Mesothelial cell of epicardium (in vitro differentiated cells): Measurements from ENCODE around the gene RAD50. TPM values are rescaled to one million over a fixed set of nuclear protein-coding genes. Genes with fewer than 3 reads are reported as not detected.
"Not testable (repeated sequence)": the region's sequence is repeated elsewhere in the genome, so short reads cannot be mapped to it uniquely, and the experiment has no call there.

Source experiments
- DNase-seq, 2 experiments: peaks; one replicate each; pipeline ENCODE4 v3.0.0; 2021; ENCODE audit warnings: low spot score in 2 of 2; ENCODE audit not compliant: unreplicated experiment in 2 of 2
- H3K27ac Mint-ChIP-seq: 2 replicates; pipeline ENCODE4 v1.8.0; 2021; ENCODE audit warnings: mixed read lengths
- H3K27me3 Mint-ChIP-seq: 2 replicates; pipeline ENCODE4 v1.8.0; 2021; ENCODE audit warnings: low read depth, mixed read lengths
- H3K36me3 Mint-ChIP-seq: 2 replicates; pipeline ENCODE4 v1.8.0; 2021; ENCODE audit warnings: mixed read lengths
- H3K4me1 Mint-ChIP-seq: 2 replicates; pipeline ENCODE4 v1.8.0; 2021; ENCODE audit warnings: mixed read lengths
- H3K4me3 Mint-ChIP-seq: 2 replicates; pipeline ENCODE4 v1.8.0; 2021; ENCODE audit warnings: mild to moderate bottlenecking, moderate library complexity, mixed read lengths
- H3K9me3 Mint-ChIP-seq: 2 replicates; pipeline ENCODE4 v1.8.0; 2021; ENCODE audit warnings: mixed read lengths
- total RNA-seq: library from RNA; stranded (reverse); gene quantifications from 3 replicates; pipeline ENCODE4 v1.2.1, GENCODE V29; 2021
- TF ChIP-seq, protein P1 (sequence below): fragments of 200-600 bp; sonication (generic); IDR thresholded peaks from one replicate; pipeline ENCODE4 v1.5.0; 2021; ENCODE audit warnings: antibody characterized with exemption; ENCODE audit not compliant: unreplicated experiment

Gene RAD50
- 50.3 to 52.5 TPM (median 51.6 TPM) in 3 replicates for total RNA-seq

DNA sequence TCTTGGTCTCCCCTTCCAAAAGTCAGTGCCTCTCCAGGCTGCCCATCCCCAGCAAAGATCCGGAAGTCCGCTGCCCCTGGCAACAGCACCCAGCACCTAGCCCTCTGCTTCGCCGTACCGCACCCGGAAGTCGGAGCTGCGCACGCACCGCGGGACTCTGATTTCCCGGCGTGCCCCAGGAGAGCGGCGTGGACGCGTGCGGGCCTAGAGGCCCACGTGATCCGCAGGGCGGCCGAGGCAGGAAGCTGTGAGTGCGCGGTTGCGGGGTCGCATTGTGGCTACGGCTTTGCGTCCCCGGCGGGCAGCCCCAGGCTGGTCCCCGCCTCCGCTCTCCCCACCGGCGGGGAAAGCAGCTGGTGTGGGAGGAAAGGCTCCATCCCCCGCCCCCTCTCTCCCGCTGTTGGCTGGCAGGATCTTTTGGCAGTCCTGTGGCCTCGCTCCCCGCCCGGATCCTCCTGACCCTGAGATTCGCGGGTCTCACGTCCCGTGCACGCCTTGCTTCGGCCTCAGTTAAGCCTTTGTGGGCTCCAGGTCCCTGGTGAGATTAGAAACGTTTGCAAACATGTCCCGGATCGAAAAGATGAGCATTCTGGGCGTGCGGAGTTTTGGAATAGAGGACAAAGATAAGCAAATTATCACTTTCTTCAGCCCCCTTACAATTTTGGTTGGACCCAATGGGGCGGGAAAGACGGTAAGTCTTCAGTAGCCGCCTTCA, at the start of gene RAD50:
Gene RAD50, plus strand, starts transcription at position 215 of the 715 bp plus-strand sequence. Its CDS starts 348 bp downstream, at position 563.
- no peaks in the 10 kb centered on the region for H3K27me3 Mint-ChIP-seq
- peak; percentile 81 to 90 for DNase-seq
- TF ChIP-seq, protein P1, sequence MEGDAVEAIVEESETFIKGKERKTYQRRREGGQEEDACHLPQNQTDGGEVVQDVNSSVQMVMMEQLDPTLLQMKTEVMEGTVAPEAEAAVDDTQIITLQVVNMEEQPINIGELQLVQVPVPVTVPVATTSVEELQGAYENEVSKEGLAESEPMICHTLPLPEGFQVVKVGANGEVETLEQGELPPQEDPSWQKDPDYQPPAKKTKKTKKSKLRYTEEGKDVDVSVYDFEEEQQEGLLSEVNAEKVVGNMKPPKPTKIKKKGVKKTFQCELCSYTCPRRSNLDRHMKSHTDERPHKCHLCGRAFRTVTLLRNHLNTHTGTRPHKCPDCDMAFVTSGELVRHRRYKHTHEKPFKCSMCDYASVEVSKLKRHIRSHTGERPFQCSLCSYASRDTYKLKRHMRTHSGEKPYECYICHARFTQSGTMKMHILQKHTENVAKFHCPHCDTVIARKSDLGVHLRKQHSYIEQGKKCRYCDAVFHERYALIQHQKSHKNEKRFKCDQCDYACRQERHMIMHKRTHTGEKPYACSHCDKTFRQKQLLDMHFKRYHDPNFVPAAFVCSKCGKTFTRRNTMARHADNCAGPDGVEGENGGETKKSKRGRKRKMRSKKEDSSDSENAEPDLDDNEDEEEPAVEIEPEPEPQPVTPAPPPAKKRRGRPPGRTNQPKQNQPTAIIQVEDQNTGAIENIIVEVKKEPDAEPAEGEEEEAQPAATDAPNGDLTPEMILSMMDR: no peak
- no peaks in the 10 kb centered on the region for H3K36me3 Mint-ChIP-seq
- no peaks in the 10 kb centered on the region for H3K9me3 Mint-ChIP-seq
- peak within 1 kb of the TSS; percentile 90 for H3K27ac Mint-ChIP-seq
- peak within 1 kb of the TSS; percentile 96 for H3K4me3 Mint-ChIP-seq
- H3K4me1 Mint-ChIP-seq: peaks cover 25% of the 10 kb centered on the region

DNA sequence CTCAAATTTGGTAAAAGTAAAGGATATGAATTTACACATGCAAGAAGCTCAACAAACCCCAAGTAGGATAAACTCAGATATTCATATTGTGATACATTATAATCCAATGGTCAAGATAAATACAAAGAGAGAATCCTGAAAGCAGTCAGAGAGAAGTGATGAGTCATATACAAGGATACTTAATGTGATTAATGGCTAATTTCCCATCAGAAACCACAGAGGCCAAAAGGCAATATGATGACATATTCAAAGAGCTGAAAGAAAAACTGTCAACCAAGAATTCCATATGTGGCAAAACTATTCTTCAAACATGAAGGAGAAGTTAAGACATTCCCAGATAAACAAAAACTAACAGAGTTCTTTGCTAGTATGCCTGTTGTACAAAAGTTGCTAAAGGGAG, 46.7 kb upstream of the RAD50 start:
- Mint-ChIP-seq H3K27ac (no peak overlapping the region), H3K4me1 (peaks cover 7% of the 10 kb centered on the region), H3K9me3 (peaks cover 43% of the 10 kb centered on the region), H3K36me3 (peaks cover 13% of the 10 kb centered on the region), H3K4me3 (no peak overlapping the region), H3K27me3 (no peaks in the 10 kb centered on the region)
- TF ChIP-seq, protein P1: no peak
- DNase-seq: no peak

DNA sequence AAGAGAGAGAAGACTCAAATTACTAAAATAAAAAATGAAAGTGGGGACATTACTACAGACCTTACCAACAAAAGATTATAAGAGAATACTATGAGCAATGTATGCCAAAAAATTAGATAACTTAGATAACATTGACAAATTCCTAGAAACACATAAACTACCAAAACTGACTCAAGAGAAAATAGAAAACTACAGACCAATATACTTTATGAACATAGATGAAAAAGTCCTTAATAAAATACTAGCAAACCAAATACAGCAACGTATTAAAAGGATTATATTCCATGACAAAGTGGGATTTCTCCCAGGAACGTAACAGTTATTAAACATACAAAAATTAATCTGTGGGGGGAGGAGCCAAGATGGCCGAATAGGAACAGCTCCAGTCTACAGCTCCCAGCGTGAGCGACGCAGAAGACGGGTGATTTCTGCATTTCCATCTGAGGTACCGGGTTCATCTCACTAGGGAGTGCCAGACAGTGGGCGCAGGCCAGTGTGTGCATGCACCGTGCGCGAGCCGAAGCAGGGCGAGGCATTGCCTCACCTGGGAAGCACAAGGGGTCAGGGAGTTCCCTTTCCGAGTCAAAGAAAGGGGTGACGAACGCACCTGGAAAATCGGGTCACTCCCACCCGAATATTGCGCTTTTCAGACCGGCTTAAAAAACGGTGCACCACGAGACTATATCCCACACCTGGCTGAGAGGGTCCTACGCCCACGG, 43.0 kb upstream of the RAD50 start:
- H3K27me3 Mint-ChIP-seq, H3K27ac Mint-ChIP-seq, H3K4me1 Mint-ChIP-seq, H3K4me3 Mint-ChIP-seq, DNase-seq: not testable (repeated sequence)
- H3K36me3 Mint-ChIP-seq: peaks cover 13% of the 10 kb centered on the region
- peaks cover 34% of the 10 kb centered on the region for H3K9me3 Mint-ChIP-seq

- not testable (repeated sequence) for H3K4me3 Mint-ChIP-seq, H3K27ac Mint-ChIP-seq, H3K27me3 Mint-ChIP-seq, DNase-seq, H3K36me3 Mint-ChIP-seq, H3K4me1 Mint-ChIP-seq
- H3K9me3 Mint-ChIP-seq: peaks cover 12% of the 10 kb centered on the region
Measured at GRCh38 chr5:132522067-132522466, 34.7 kb upstream of the RAD50 start.

GRCh38 chr5:132524877-132525276, 31.9 kb upstream of the RAD50 start:
- H3K9me3 Mint-ChIP-seq: peaks cover 12% of the 10 kb centered on the region
- H3K27me3 Mint-ChIP-seq, DNase-seq, H3K27ac Mint-ChIP-seq, H3K36me3 Mint-ChIP-seq, H3K4me1 Mint-ChIP-seq, H3K4me3 Mint-ChIP-seq: not testable (repeated sequence)

- Mint-ChIP-seq H3K9me3 (peaks cover 8% of the 10 kb centered on the region), H3K27ac (no peak overlapping the region), H3K4me3 (no peak overlapping the region), H3K36me3 (no peaks in the 10 kb centered on the region), H3K4me1 (no peaks in the 10 kb centered on the region), H3K27me3 (peaks cover 4% of the 10 kb centered on the region)
- TF ChIP-seq, protein P1: no peak
- DNase-seq: no peak
Measured at GRCh38 chr5:132525299-132525724, 31.5 kb upstream of the RAD50 start.

GRCh38 chr5:132526290-132526973, 30.3 kb upstream of the RAD50 start:
- Mint-ChIP-seq H3K27me3 (peaks cover 9% of the 10 kb centered on the region), H3K9me3 (no peaks in the 10 kb centered on the region), H3K27ac (no peak overlapping the region), H3K4me1 (no peaks in the 10 kb centered on the region), H3K36me3 (no peaks in the 10 kb centered on the region), H3K4me3 (peak overlapping the region; percentile 67)
- peak in 1 of 2 experiments; percentile 42 for DNase-seq
- TF ChIP-seq, protein P1: peak; percentile 99
